PC-3 (cell line): Measurements from ENCODE around the gene FAM83E.

Source experiments
- EZH2 ChIP-seq: fragments of 300-600 bp; sonication (generic); IDR thresholded peaks from one replicate; pipeline ENCODE4 v1.6.1; 2017; ENCODE audit warnings: antibody characterized with exemption, mild to moderate bottlenecking, low read length; ENCODE audit not compliant: unreplicated experiment
- EZH2phosphoT487 ChIP-seq: fragments of 300-600 bp; sonication (generic); IDR thresholded peaks from 2 replicates; pipeline ENCODE4 v1.6.1; 2018; ENCODE audit warnings: mild to moderate bottlenecking, antibody characterized with exemption, low read length, borderline replicate concordance
- TF ChIP-seq, protein P1 (sequence below): fragments of 300-600 bp; sonication (generic); conservative IDR thresholded peaks from 2 replicates; pipeline ENCODE4 v1.5.1; 2017; ENCODE audit warnings: antibody characterized with exemption, low read depth, mild to moderate bottlenecking, low read length

DNA sequence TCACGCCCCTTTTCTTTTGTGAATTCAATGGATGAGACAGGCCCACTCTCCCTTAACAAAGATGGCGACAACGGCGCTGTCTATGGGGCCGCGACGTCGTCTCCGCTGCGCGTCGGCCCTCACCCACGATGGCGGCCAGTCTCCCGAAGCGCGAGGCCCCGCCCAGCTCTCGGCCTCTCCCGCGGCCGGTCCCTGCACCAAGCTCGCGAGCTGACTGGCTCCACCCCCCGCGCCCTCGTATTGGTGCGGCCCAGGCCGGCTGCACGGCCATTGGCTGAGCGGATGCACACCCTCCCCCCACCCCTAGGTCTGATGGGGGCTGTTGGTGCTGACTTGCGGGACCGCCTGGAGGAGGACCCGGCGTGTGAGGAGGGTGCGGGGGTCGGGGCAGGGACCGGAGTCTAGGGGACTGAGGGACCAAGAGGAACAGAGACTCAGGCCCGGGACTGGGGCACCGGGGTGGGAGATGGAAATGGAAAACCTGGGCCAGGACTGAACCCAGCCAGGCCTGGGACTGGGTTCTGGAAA is 9.3 kb upstream of the FAM83E start:
- TF ChIP-seq, protein P1, sequence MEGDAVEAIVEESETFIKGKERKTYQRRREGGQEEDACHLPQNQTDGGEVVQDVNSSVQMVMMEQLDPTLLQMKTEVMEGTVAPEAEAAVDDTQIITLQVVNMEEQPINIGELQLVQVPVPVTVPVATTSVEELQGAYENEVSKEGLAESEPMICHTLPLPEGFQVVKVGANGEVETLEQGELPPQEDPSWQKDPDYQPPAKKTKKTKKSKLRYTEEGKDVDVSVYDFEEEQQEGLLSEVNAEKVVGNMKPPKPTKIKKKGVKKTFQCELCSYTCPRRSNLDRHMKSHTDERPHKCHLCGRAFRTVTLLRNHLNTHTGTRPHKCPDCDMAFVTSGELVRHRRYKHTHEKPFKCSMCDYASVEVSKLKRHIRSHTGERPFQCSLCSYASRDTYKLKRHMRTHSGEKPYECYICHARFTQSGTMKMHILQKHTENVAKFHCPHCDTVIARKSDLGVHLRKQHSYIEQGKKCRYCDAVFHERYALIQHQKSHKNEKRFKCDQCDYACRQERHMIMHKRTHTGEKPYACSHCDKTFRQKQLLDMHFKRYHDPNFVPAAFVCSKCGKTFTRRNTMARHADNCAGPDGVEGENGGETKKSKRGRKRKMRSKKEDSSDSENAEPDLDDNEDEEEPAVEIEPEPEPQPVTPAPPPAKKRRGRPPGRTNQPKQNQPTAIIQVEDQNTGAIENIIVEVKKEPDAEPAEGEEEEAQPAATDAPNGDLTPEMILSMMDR = no peak
- TF ChIP-seq EZH2 = no peak
- no peak for TF ChIP-seq EZH2phosphoT487
